SU-DHL-6 (cell line): ENCODE data around the gene PIAS3.

Experiments used
- CTCF ChIP-seq: fragments of 200-600 bp; sonication (generic); IDR thresholded peaks from one replicate; pipeline ENCODE4 v1.5.1; 2017; ENCODE audit warnings: antibody characterized with exemption, mild to moderate bottlenecking, low read length, moderate library complexity; ENCODE audit not compliant: insufficient read depth, poor library complexity, severe bottlenecking
- EZH2phosphoT487 ChIP-seq: fragments of 200-600 bp; sonication (generic), shearing (Covaris generic); conservative IDR thresholded peaks from 2 replicates; pipeline ENCODE4 v1.6.1; 2018; ENCODE audit warnings: mild to moderate bottlenecking, antibody characterized with exemption, low read length, moderate library complexity, mixed read lengths

DNA sequence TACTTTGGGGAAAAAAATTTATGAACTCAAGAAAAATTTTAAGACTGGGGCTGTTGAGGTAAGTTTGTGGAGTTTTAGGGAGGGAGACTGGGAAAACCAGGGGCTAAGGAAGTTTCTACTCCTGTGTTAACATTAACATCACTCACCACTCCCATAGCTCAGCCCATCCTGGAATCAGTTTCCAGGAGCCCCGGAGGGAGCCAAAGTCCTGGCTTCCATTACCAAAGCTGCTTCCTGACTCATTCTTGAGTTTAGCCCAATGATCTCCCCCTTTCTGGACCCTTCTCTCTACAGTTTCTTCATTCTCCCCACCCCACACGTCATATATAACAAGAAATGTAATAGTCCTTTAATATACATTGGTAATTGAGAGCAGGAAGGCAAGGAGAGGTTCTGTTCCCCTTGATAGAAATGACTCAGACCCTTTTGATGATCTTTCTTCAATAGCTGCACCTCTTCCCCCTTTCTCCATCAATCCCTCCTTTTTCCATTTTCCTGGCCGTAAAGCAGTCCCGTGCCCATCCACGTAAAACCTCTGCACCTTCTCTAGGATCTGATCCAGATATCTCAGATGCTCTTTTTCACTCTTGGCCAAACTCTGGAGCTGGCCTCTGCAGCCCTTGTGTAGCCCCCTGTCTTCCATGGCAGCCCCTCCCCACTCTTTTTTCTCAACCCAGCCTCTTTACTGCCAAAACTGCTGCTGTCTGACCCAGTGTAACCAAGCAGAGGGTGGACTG is 4.6 kb upstream of the PIAS3 start:
- TF ChIP-seq CTCF: no peak
- no peak for TF ChIP-seq EZH2phosphoT487
